Inflammatory macrophage (primary cell): ENCODE data around the gene TMEM212.
A peak's percentile ranks its signal among the peaks of the same experiment; 100 is the strongest.

Experiments
- DNase-seq, 2 donors: peaks; one replicate each; pipeline ENCODE4 v3.0.0-alpha.2; 2020 to 2022

TMEM212 gene

DNA sequence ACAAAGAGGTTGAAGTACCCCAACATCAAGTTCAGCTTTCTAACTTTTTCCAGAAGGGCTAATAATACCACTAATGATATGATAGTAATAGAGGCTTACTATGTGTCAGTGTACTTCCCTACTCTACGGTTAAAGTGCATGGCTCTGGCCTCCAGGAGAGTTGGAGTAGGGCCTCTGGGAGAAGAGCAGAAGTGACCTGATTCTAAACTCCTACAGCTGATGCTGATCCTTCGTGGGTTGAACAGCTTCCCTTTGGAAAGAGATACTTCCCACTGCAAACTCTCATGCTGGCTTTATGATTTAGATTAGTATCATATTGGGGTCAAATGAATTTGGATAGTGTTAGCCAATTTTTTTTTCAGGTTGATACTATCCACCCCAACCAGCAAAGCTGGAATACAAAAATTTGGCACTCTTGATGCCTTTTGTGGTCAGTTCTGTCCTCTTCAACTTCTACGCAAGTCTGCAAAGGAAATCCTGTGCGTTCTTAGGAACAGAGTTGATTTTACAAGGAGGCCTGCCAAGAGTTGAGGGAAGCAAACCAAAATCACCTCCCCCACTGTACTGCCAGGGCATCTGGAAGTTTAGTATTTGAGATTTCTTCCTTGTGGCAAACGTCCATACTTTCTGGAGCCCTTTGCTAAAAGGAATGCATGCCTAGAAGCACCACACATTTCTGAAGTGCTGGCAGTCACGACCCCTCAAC is 17.8 kb downstream of the TMEM212 start:
- DNase-seq = peak; percentile 40 to 73

DNA sequence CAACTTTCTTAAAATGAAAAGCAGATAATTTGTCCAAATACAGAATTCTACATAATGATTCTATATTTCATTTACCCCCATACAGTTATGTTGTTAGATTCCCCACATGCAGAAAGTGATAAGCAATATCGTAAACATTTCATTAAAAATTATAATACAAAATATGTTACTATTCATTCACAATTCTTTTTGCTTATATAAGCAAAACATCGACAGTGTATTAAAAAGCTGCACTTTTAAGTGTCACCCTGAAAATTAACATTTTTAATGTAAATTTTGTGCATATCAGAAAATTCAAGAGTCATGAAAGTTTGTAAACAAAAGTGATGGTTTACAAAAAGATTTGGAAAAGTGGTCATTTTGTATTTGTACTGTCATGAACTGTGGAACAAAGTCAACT is 19.2 kb downstream of the TMEM212 start:
- no peak for DNase-seq

DNA sequence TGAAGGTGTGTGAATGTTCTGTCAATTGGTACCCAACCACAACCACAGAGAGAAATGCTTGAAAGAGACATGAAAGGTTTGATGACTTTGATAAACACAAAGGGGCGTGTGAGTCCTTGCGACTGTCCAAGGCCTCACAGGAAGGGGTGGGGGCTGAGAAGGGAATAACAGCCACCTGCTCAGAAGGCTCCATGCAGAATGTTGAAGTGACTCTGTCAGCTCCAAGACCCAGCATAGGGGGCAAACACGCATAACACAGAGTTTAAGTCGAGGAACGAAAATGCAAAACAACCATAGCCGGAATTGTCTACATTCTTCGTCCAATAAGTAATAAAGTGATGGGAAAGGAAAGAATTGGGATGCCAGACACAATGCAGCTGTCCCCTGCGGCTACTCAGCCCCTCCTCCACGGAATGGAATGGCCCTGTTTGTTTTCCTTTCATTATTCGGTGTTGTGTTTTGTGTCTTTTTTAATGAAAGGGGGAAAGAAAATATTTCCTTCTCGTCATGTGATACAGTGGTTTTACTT is 19.9 kb downstream of the TMEM212 start:
- no peak for DNase-seq

DNA sequence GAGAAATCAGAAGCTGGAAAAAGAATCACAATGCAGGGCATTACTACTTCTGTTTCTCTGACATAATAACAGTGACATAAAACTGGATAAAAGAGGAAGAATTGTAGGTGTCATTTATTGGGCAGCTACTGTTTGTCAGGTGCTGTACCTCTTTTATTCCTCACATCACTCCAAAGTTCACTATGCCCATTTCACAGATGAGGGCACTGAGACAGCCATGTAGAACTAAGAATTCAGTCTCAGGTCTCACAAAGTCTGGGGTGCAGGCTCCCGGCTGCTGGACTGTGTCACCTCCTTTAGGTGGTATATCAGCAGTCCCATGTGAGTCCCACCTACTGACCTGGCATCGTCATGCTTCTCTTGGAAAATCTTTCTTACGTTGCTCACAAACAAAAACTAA is 20.8 kb downstream of the TMEM212 start:
- no peak for DNase-seq

DNA sequence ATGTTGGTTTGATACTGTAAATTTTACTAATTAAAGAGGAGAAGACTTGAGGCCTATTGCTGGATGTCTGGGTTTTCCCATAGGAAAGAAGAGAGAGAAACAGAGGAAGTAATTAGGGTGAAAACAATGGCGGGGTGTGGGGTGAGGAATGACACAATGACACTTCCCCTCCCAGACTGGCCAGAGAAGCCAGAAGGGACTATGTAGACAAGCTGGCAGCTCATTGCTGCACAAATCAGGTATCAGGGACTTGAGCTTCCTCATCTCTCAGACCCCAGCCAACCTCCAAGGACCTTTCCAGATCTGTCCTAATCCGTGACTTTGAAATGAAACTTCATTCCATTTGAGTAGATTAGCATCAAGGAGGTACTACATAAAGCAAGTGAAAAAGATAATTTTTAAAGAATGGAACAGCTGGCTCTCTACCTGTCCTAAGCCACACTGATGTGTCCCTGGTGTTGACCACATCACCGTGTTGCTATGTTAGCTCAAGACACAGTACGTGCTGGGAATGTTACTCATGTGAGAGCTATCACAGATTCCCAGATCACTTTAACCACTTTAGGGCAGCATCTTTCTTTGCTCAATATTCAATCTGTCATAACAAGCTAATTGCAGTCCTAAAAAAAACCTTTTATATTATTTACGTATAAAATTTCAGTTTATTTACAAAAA is 22.2 kb downstream of the TMEM212 start:
- peak; percentile 9 to 23 for DNase-seq

DNA sequence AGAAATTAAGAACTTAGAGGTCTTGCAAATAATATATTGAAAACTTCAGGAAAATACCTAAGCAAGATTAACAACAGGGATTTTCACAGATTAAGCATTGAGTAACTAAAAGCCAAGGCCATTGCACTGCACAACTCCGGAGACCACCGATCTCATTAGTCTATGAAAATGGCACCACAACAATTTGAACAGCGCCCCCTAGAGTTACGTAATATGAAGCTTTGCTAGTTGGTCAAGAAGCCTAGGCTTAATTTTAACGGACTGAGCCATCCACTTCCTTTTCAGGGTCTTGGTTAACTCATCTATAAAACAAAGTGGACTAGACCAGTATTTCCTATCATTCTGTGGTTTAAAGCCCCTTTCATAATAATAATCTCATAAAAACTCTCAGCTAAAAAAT is 24.8 kb downstream of the TMEM212 start:
- peak; percentile 55 to 59 for DNase-seq

DNA sequence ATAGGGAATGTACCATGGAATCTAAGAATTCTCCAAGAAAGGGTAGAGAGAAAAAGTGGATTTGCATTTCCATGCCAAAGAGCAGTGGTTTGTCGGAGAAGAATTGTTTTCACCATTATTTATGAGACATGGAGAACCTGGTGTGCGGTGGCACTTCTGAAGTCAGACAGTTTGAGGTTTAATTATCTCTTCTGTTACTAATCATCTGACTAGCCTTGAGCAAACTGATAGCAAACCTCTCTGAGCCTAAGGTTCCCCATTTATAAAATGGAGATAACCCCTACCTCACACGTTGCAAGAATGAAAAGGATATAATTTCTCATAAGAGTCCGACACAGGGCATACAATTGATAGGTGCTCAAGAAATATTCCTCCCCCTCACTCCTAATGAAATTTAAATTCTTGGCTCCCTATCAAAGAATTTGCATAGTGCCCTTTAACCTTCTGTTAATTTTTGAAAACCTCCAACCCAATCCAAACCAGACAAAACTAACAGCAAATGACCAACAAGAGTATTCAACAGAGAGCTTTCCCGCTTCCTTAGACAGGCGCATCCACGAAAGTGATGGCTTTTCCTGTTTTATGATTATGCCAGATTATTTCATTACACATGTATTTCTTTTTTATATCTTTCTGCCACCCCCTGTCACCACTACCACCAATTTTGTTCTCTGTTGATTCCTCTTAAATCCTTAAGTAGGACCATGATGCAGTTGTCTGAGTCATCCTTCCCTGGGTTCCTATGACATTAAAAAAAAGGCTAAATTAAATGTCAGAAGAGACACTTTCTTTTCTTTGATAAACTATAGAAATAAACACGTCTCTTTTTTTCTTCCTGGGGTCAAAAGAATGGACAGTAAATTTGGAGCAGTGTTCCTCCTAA is 28.5 kb downstream of the TMEM212 start:
- no peak for DNase-seq

DNA sequence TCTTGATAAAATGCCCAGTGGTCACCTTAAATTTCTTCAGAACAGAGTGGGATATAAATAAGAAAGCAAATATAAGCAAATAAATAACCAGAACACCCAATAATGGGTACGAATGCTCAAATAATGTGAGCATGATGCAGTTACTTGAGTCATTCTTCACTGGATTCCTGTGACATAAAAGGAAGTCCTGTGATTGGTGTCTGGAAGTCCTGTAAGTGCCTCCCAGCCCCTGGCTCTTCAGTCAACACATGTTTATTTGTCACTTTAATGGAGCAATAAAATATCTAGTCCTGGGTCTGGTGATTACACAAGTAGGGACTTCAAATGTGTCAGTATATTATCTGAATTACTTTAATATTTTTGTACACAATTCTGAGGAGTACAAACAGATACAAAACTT is 30.4 kb downstream of the TMEM212 start:
- peak; percentile 63 for DNase-seq

DNA sequence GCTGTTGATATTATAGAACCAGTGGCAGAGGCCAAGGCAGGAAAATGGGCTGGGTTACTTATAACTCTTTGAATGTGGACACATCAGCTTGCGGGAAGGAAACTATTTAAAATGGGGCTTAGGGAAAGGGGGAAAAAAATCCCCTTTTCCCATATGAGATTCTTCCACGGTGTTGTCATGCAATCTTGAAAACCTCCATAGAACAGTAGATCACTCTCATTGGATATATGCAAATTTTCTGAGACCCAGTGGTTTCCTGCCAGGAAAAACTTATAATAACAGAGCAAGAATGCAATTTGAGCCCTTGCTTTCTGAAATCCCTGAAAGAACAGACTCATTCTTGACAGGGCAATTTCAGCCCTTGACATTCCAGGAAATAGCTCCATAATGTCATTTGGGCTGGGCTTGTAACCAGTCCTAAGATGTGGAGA is 31.1 kb downstream of the TMEM212 start:
- no peak for DNase-seq

DNA sequence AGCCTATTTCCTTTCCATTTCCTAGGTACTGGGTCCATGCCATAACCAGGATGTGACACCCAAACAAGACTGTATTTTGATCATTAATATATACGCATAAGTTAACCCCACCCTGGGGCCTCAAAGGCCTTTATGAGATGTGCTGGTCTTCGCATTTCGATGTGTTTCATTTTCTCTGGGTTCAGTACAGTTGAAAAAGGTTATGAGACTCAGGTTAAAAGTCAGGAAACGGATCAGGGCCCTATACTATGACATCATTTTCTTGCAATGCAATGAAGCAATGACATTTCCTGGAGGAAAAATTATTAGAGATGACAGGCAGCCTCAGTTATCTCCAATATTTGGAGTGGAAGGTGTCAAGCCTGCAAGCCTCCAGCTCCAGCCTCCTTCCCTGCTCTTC is 31.7 kb downstream of the TMEM212 start:
- DNase-seq = no peak

DNA sequence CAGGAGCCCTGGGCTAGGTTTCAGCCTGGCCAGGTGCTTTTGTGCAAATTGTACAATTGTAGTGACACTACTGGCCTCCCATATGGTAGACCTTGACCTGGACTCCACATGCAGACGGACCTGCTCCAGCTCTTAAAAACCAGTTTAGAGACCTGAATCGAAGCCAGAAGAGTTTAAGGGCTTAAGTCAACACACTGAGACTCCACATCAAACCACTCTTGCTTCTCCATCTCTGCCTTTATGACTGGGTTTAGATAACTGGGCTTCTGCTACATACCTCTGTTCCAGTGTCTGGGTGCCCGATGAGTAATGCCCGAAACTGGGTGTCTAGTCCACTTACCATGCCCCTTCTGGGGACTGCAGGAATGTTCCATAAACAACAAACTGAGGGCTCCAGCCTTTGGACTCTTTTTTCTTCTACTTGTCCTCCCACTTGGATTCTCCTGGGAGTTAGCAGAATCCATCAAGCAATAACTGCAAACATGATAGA is 32.8 kb downstream of the TMEM212 start:
- no peak for DNase-seq

DNA sequence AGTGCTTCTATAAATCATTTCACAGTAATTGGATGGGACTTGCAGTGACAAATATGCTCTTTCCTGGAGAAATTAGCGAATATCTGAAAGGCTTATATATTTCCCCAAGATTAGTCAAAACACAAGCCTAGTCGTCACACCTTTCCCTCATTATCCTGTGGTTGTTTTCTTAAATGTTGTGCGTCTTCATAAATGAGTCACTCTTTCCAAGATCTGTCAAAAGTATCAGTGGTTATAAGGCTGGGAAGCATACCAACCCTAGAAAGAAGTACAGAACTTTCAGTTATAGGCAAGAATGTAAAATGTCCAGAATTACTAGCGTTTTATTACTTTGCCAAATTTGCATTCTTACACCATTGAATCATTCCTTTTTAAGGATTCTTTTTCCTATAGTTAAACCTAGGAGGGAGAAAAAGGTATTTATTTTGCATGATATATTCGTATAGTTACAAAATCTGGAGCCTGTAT is 33.6 kb downstream of the TMEM212 start:
- no peak for DNase-seq

DNA sequence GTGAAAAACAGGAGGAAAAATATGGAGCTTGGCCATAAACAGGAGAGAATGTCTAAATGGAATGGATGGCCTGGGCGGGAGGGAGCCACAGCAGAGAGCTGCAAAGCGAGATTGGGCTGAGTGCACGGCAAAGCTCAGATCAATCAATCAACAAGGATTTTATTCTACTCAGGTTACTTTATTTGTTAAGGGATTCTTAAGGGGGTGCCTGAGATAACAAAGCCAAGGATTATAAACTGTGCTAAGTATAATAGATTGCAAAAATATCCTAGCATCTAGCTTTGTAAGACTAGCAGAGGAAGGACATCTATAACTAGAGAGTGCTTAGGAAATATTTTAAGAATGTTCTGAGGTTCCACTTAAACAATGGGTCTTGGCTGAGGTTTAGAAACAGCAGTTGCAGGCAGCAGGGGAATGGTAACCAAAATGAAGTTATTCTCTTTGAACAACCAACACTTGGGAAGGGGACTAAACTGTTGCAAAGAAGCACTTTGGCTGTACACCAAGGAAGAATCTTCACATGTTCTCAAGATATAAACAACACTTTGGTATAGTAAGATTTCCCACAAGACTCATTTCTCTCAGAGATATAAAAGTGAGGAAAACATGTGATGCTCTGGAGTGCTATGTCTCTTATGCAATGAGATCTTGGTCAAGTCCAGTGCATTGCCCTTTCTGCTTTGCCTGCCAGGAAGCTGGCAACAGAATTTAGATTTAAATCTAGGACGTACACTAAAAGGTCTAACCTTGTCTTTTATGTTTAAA is 35.5 kb downstream of the TMEM212 start:
- peak; percentile 34 to 45 for DNase-seq

DNA sequence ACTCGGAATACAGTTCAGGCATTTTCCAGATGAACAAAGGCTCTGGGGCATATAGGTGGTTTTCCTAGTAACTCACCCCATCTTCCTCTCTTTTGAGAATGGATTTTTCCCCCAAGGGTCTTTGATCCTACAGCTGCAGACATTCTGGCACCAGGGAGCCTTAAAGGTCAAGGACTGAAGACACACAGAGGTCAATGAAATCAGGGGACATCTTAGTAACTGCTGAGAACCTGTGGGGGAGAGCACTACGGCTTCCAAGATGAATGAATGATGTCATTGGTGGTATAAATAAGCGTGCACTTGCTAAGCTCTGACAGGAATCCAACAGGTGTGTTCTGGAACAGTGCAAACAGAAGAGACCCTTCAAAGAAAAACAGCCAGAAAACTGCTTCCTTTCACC is 36.3 kb downstream of the TMEM212 start:
- no peak for DNase-seq

DNA sequence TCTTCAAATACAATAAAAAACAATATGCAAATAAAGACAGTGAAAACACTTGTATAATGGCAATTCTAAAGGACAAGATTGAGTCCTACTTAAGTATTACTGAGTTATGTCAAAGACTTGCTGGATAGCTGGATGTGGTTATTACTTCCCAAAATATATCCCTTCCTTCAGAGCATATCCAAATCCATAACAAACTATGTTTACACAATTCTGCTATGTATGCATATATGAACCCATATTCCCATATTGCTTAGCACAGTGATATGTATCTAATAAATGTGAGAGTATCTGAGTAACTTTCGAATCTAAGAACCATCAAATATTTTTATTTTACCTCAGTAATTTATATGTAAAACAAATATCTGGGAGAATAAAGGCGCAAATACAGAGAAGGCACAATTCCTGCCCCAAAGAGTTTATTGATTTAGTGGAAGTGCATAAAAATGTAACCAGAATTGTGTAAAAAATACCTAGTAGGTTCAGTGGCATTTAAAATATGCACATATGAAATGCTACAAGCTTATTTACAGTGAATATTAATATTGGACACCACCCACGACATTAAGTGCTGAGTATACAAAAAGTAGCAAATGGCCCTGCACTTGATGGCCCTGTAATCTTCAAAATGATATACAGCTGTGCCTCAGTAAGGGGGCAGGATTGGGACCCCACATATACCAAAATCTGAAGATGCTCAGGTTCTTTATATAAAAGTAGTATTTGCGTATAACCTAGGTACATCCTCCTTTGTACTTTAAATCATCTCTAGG is 37.1 kb downstream of the TMEM212 start:
- DNase-seq = no peak

DNA sequence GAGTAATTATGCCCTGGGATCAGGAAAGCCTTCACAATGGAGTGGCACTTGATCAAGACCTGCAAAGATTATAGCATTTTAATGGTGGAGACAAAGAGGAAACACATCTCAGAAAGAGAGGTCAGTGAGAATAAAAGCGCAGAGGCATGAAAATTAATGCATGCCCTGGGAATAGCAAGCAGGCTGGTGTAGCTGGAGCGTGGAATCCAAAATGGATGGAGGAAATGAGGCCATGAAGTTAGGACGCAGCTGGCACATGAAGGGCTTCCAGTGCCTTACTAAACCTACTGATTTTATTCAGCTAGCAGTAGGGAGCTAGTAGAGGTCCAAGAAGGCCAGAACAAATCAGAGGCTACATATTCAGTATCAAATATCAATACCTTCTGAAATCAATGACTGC is 38.1 kb downstream of the TMEM212 start:
- no peak for DNase-seq

DNA sequence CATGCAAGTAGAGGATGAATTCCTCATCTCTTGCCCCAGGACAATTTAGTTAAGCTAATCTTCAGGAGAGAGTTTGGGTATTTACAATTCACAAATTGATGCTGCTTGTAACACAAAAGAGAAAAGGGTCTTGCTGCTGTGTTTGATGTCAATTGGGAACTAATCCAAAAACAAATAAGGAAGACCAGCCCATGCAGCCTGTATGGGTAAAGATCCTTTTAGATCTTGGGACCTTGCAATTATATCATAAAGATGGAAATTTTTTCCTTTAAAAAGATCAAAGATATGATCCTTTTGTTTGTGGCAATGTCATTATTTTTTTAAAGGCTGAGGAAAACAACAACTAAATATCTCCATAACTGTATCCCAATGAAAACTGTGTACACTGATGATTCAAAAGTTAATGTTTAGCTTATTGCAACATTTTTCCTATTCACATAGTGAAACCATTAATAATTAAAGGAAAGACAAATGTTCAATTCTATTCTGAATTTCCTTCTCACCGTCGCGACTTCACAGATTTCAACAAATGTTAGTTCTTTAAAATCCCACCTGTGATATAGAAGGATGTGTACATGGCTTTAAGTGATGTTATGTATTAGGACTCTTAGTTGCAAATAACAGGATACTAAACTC is 40.2 kb downstream of the TMEM212 start:
- no peak for DNase-seq

DNA sequence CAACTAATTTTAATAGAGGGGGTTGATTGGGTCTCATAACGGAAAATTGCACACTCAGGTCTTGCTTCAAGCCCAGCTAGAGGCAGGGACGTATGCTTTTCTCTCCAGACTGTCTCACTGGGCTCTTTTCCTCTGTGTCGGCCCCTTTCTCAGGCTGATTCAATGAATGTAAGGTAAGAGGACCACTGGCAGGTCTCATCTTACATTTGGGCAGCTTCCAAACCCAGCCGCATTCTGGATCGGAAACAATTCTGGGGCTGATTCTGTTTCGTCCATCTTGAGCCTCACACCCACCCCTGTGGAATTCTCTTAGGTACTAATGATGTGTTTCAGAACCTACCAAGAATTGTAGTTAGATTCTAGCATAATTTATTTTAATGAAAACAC is 40.7 kb downstream of the TMEM212 start:
- DNase-seq = no peak

DNA sequence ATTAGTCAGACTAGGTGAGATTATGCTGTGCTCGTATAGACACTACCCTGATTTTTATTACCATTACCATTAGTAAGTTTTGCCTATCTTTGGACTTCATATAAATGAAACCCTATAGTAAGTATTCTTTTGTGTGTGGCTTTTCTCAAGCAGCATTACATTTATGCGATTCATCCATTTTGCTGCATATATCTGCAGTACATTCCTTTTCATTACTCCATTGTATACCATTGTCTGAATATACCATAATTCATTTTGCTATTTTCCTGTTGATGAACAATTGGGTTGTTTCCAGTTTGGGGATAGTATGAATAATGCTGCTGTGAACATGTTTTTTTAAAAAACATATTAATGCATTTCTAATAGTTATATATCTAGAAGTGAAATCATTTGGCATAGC is 45.3 kb downstream of the TMEM212 start:
- DNase-seq = no peak

DNA sequence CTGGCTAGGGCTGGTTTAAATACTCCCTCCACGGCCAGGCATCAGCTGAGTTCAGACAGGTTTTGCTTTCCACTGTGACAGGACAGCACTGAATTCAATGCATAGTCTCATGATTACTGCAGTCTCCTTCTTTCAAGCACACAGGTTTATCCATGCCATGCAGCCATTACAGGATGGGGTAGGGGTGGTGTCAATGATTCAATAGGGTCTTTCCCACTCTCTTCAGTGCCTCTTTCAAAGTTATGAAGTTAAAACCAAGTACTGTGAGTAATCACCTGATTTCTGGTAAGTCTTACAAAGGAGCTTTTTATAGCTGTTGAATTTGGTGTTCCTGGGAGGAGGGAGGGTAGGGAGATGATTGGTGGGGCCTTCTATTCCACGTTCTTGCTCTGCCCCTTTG is 47.2 kb downstream of the TMEM212 start:
- DNase-seq = no peak

DNA sequence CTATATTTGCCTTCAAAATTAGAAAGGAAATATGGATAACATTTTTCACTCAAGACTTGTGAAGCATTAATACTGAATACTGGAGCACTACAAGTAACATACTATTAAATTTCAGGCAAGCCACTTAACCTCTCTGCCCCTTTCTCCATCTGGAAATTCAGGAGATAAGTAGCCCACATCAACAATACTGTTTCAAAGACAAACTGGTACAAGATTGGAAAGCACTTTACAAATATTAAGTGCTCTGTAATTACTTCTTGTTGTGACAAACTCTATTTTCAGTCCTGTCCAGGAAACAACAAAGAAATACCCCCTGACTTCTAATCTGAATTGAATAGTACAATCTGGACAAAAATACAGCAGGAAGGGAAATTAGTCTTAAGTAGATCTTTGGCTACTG is 49.3 kb downstream of the TMEM212 start:
- no peak for DNase-seq
